H1 (cell line): ENCODE results near the gene SYT6. TPM values are rescaled to one million over a fixed set of nuclear protein-coding genes. Genes with fewer than 3 reads are reported as not detected.

Experiments
- CTCF ChIA-PET: fragments of 300-600 bp; sonication (Branson Sonifier 250); formaldehyde crosslinking; loops from one replicate; lab custom pipeline; 2021; ENCODE audit not compliant: partially characterized antibody; lab: Charles Lee
- POLR2A ChIA-PET: fragments of 300-600 bp; sonication (Branson Sonifier 250); formaldehyde crosslinking; loops from one replicate; lab custom pipeline; 2021; ENCODE audit warnings: inconsistent platforms; ENCODE audit not compliant: partially characterized antibody; lab: Charles Lee
- DNase-seq, 2 experiments: peaks; one replicate each; pipeline versions ENCODE4 v3.0.0 to v3.0.0-alpha.2; 2010 to 2022; ENCODE audit warnings: low spot score in 2 of 2, low read depth in 1 of 2, mixed read lengths in 1 of 2
- FAIRE-seq: peaks from 2 replicates; lab custom pipeline; 2011; peaks lifted over from hg19 to GRCh38; lab: Jason Lieb, UNC
- H2AFZ ChIP-seq: 2 replicates; pipeline ENCODE4 v1.8.1; 2012; ENCODE audit warnings: low read length, inconsistent platforms
- H2AK5ac ChIP-seq: 2 replicates; pipeline ENCODE4 v1.6.1; 2013; ENCODE audit warnings: low read depth, low read length
- H2BK120ac ChIP-seq: replicated peaks from 2 replicates; pipeline ENCODE3; 2013; ENCODE audit warnings: low read depth, low read length, inconsistent platforms
- H2BK12ac ChIP-seq: 2 replicates; pipeline ENCODE4 v1.6.1; 2013; ENCODE audit warnings: low read depth, low read length
- H2BK15ac ChIP-seq: 2 replicates; pipeline ENCODE4 v1.6.1; 2013; ENCODE audit warnings: low read length
- H2BK20ac ChIP-seq: 2 replicates; pipeline ENCODE4 v1.6.1; 2013; ENCODE audit warnings: low read length
- H2BK5ac ChIP-seq: 2 replicates; pipeline ENCODE4 v1.6.1; 2013; ENCODE audit warnings: low read depth, low read length
- H3K14ac ChIP-seq: 2 replicates; pipeline ENCODE4 v1.6.1; 2013; ENCODE audit warnings: inconsistent platforms; ENCODE audit not compliant: insufficient read length
- H3K18ac ChIP-seq: 2 replicates; pipeline ENCODE4 v1.6.1; 2013; ENCODE audit warnings: low read length; ENCODE audit errors: extremely low read depth
- H3K23ac ChIP-seq: 2 replicates; pipeline ENCODE4 v1.6.1; 2013; ENCODE audit warnings: inconsistent platforms; ENCODE audit not compliant: insufficient read length
- H3K23me2 ChIP-seq: 2 replicates; pipeline ENCODE4 v1.6.1; 2013; ENCODE audit warnings: low read depth, low read length
- H3K27ac ChIP-seq: 2 replicates; pipeline ENCODE4 v1.6.1; 2011; ENCODE audit warnings: low read depth, low read length, inconsistent platforms
- H3K27me3 ChIP-seq, 4 experiments: replicated peaks in 1 of 4; 1 replicate in 1 of 4; 2 replicates in 3 of 4; pipeline versions ENCODE4 v1.6.1 to v1.8.1; 2011 to 2013; ENCODE audit warnings: low read length in 3 of 4, mild to moderate bottlenecking in 3 of 4, inconsistent platforms in 2 of 4, mixed read lengths in 2 of 4, moderate library complexity in 1 of 4; ENCODE audit not compliant: control insufficient read depth in 3 of 4, insufficient read depth in 3 of 4; ENCODE audit errors: extremely low read depth in 1 of 4
- H3K36me3 ChIP-seq, 4 experiments: 2 replicates each; pipeline versions ENCODE4 v1.6.1 to v1.8.1; 2011 to 2013; ENCODE audit warnings: mild to moderate bottlenecking in 4 of 4, low read length in 3 of 4, moderate library complexity in 2 of 4, control low read depth in 1 of 4, inconsistent platforms in 1 of 4; ENCODE audit not compliant: insufficient read depth in 4 of 4, control insufficient read depth in 2 of 4
- H3K4ac ChIP-seq: replicated peaks from 2 replicates; pipeline ENCODE3; 2013; ENCODE audit warnings: low read length, low read depth, mixed read lengths, inconsistent platforms; ENCODE audit not compliant: insufficient read length
- H3K4me1 ChIP-seq, 4 experiments: replicated peaks in 1 of 4; 1 replicate in 1 of 4; 2 replicates in 3 of 4; pipeline versions ENCODE4 v1.6.1 to v1.8.1; 2011 to 2013; ENCODE audit warnings: low read length in 3 of 4, inconsistent platforms in 2 of 4, mixed read lengths in 1 of 4; ENCODE audit not compliant: insufficient read depth in 4 of 4, control insufficient read depth in 3 of 4
- H3K4me2 ChIP-seq, 2 experiments: 2 replicates each; pipeline versions ENCODE4 v1.6.1 to v1.8.1; 2011 to 2013; ENCODE audit warnings: low read depth in 2 of 2, low read length in 2 of 2, control low read depth in 1 of 2, inconsistent platforms in 1 of 2, mild to moderate bottlenecking in 1 of 2; ENCODE audit not compliant: insufficient read depth in 1 of 2
- H3K4me3 ChIP-seq, 4 experiments: fragments of 200-600, 300-600 bp in 1 of 4; sonication (generic), shearing (Covaris generic), sonication (Bioruptor Twin) in 1 of 4; 2 replicates each; pipeline versions ENCODE4 v1.5.1 to v1.8.1; 2011 to 2016; ENCODE audit warnings: low read length in 4 of 4, low read depth in 3 of 4, control low read depth in 2 of 4, inconsistent platforms in 2 of 4, mild to moderate bottlenecking in 2 of 4, mixed read lengths in 1 of 4, moderate library complexity in 1 of 4; ENCODE audit not compliant: insufficient read depth in 2 of 4; ENCODE audit errors: extremely low read depth in 1 of 4
- H3K56ac ChIP-seq: replicated peaks from 2 replicates; pipeline ENCODE3; 2013; ENCODE audit warnings: low read depth, mild to moderate bottlenecking, mixed read lengths, low read length, inconsistent platforms; ENCODE audit not compliant: insufficient read length
- H3K79me1 ChIP-seq: 2 replicates; pipeline ENCODE4 v1.6.1; 2013; ENCODE audit warnings: low read depth, low read length, control low read depth
- H3K79me2 ChIP-seq, 2 experiments: 2 replicates each; pipeline versions ENCODE4 v1.6.1 to v1.8.1; 2012 to 2013; ENCODE audit warnings: low read length in 2 of 2, mild to moderate bottlenecking in 2 of 2, inconsistent platforms in 1 of 2; ENCODE audit not compliant: insufficient read depth in 2 of 2, control insufficient read depth in 1 of 2
- H3K9ac ChIP-seq, 4 experiments: replicated peaks in 1 of 4; 1 replicate in 1 of 4; 2 replicates in 3 of 4; pipeline versions ENCODE4 v1.6.1 to v1.8.1; 2011 to 2013; ENCODE audit warnings: low read depth in 3 of 4, low read length in 3 of 4, control low read depth in 2 of 4, mild to moderate bottlenecking in 2 of 4, moderate library complexity in 2 of 4, inconsistent platforms in 1 of 4; ENCODE audit errors: extremely low read depth in 1 of 4
- H3K9me3 ChIP-seq, 2 experiments: 2 replicates each; pipeline versions ENCODE4 v1.6.1 to v1.8.1; 2012 to 2013; ENCODE audit warnings: mild to moderate bottlenecking in 2 of 2, moderate library complexity in 2 of 2, control low read depth in 1 of 2, inconsistent platforms in 1 of 2, low read depth in 1 of 2, low read length in 1 of 2, mixed read lengths in 1 of 2; ENCODE audit not compliant: insufficient read depth in 2 of 2
- H4K20me1 ChIP-seq, 2 experiments: replicated peaks in 1 of 2; 2 replicates each; pipeline versions ENCODE3 to v1.8.1; 2011 to 2013; ENCODE audit warnings: inconsistent platforms in 2 of 2, low read length in 2 of 2, mild to moderate bottlenecking in 1 of 2; ENCODE audit not compliant: insufficient read depth in 2 of 2, control insufficient read depth in 1 of 2
- H4K5ac ChIP-seq: 2 replicates; pipeline ENCODE4 v1.6.1; 2013; ENCODE audit warnings: low read length, low read depth, mixed read lengths, inconsistent platforms; ENCODE audit not compliant: insufficient read length
- H4K8ac ChIP-seq: 2 replicates; pipeline ENCODE4 v1.8.0; 2013; ENCODE audit warnings: mild to moderate bottlenecking, moderate library complexity, low read length, inconsistent platforms; ENCODE audit not compliant: insufficient read depth; ENCODE audit errors: extremely low read depth
- H4K91ac ChIP-seq: replicated peaks from 2 replicates; pipeline ENCODE3; 2013; ENCODE audit warnings: low read length, mixed read lengths, inconsistent platforms; ENCODE audit not compliant: insufficient read length
- CHD1 ChIP-seq: IDR thresholded peaks from 2 replicates; pipeline ENCODE4 v1.6.1; 2012; ENCODE audit warnings: low read depth, low read length, improper control_type of control experiment
- CHD2 ChIP-seq: IDR thresholded peaks from 2 replicates; pipeline ENCODE4 v1.6.1; 2012; ENCODE audit warnings: low read length, improper control_type of control experiment
- CTBP2 ChIP-seq: IDR thresholded peaks from 2 replicates; pipeline ENCODE4 v1.7.0; 2011; ENCODE audit warnings: borderline replicate concordance, mild to moderate bottlenecking, moderate library complexity, mixed read lengths, low read length; ENCODE audit not compliant: insufficient read depth, insufficient read length
- KDM1A ChIP-seq: fragments of 200-600, 300-600 bp; sonication (generic); IDR thresholded peaks from 2 replicates; pipeline ENCODE4 v1.7.1; 2016; ENCODE audit warnings: mild to moderate bottlenecking, low read length, borderline replicate concordance
- PHF8 ChIP-seq: fragments of 200-600 bp; sonication (generic); conservative IDR thresholded peaks from 2 replicates; pipeline ENCODE4 v1.7.1; 2012; ENCODE audit warnings: low read depth, mild to moderate bottlenecking, inconsistent platforms, low read length, moderate library complexity
- POLR2A ChIP-seq, 2 experiments: IDR thresholded peaks; 1 replicate in 1 of 2; 2 replicates in 1 of 2; pipeline ENCODE4 v1.6.1; 2011; ENCODE audit warnings: low read depth in 2 of 2, low read length in 2 of 2, mild to moderate bottlenecking in 2 of 2; ENCODE audit errors: control extremely low read depth in 1 of 2
- SIN3A ChIP-seq, 2 experiments: IDR thresholded peaks in 1 of 2; conservative IDR thresholded peaks in 1 of 2; 2 replicates each; pipeline ENCODE4 v1.6.1; 2011 to 2012; ENCODE audit warnings: low read length in 2 of 2, improper control_type of control experiment in 1 of 2, low read depth in 1 of 2, mild to moderate bottlenecking in 1 of 2
- TAF7 ChIP-seq: optimal IDR thresholded peaks from 2 replicates; pipeline ENCODE3; 2011; ENCODE audit warnings: low read depth, mild to moderate bottlenecking, inconsistent platforms, low read length, moderate library complexity, borderline replicate concordance
- TBP ChIP-seq: IDR thresholded peaks from 2 replicates; pipeline ENCODE4 v1.6.1; 2011; ENCODE audit warnings: low read depth, low read length, improper control_type of control experiment
- WGBS, 2 experiments: shearing (Covaris generic) in 1 of 2; methylation state at CpG; one replicate each; pipeline versions ENCODE4 v1.1.6 to v1.1.7; 2013 to 2015; ENCODE audit warnings: low lambda C conversion rate in 2 of 2, mixed read lengths in 2 of 2, inconsistent platforms in 1 of 2, low coverage in 1 of 2, missing lambda C conversion rate in 1 of 2; ENCODE audit not compliant: insufficient replicate concordance in 2 of 2, insufficient coverage in 1 of 2, insufficient read length in 1 of 2; ENCODE audit errors: extremely low coverage in 1 of 2, missing lambda C conversion rate in 1 of 2; 5-methylcytosine and 5-hydroxymethylcytosine counted together
- polyA plus RNA-seq, 7 experiments: library from polyadenylated mRNA; depleted of rRNA in 3 of 7; stranded (reverse) in 5 of 7; unstranded in 2 of 7; fragments of >200 nt in 5 of 7; fragments of 200-250 nt in 2 of 7; gene quantifications; 1 replicate in 5 of 7; 2 replicates in 1 of 7; 4 replicates in 1 of 7; pipeline versions ENCODE4 v1.2.1 to v1.2.3, GENCODE V29; 2011 to 2013; ENCODE audit warnings: missing spikeins in 2 of 7, mixed read lengths in 2 of 7
- total RNA-seq: library from RNA; stranded (reverse); fragmentation: NEBNext Ultra II Directional; extraction: Animal tissue kit (Norgen Biotek cat#: 25700); gene quantifications from 2 replicates; pipeline ENCODE4 v1.2.1, GENCODE V29; 2021
- TF ChIP-seq, protein P1 (sequence below): IDR thresholded peaks from 2 replicates; pipeline ENCODE4 v1.6.1; 2011; ENCODE audit warnings: low read length, improper control_type of control experiment

Gene SYT6
- total and polyA plus RNA-seq, 2 of the 8 experiments (the other 6 are each of a cell fraction or from before 2014, with no cell fraction given) = 33.7 to 83.5 TPM

DNA sequence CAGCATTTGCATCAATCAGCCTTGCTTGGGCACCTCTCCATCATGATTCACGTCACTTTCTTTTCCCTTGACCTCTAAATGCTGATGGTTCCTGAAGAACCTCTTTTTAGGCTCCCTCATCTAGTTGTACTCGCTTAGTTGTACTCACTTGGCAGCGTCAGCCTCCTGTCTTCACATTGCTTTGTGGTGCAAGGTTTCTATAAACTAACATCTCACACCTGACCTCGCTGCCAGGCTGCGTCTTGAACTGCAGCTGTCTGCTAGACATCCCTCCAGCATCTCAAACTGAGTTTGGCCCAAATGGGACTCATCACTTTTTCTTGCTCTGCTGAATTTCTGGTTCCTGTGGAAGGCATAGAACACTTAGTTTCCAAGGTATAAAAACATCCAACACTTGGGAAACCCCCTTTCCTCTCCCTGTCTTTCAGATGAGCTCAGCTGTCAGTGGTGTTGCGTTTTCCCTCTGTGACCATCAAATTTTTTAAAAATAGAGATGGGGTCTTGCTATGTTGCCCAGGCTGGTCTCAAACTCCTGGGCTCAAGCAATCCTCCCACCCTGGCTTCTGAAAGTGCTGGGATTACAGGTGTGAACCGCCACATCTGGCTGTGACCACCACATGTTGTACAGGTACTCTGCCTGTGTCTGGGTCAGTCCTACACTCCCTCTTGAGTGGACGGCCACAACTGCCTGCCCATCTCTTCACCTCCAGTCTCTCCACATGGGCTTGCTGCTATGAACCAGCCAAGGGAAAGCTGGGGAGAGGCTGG, 66.9 kb downstream of the SYT6 start:
- no peaks in the 10 kb centered on the region for H3K23me2 ChIP-seq
- no peaks in the 10 kb centered on the region for H3K79me1 ChIP-seq
- no peaks in the 10 kb centered on the region for H4K20me1 ChIP-seq
- H3K4me2 ChIP-seq = no peak overlapping the region
- FAIRE-seq = no peak
- H4K91ac ChIP-seq = peak overlapping the region; percentile 77
- no peak for DNase-seq
- H3K79me2 ChIP-seq = no peaks in the 10 kb centered on the region
- H2BK20ac ChIP-seq = peak overlapping the region; percentile 51; the same call in 1 of the 2 replicates
- H2BK12ac ChIP-seq = peak overlapping the region; percentile 51; the same call in 1 of the 2 replicates
- no peak overlapping the region for H2BK120ac ChIP-seq
- H3K4me1 ChIP-seq = peaks cover 7 to 27% (median 15%) of the 10 kb centered on the region in 4 experiments; a peak in 6 of 7 replicates
- H4K8ac ChIP-seq = no peak overlapping the region
- 0 out of 2 replicates have a peak overlapping the region, but pooled peaks have one; percentile 55 for H3K18ac ChIP-seq
- H2AFZ ChIP-seq = no peak overlapping the region
- H3K14ac ChIP-seq = no peak overlapping the region
- no peak overlapping the region for H2BK15ac ChIP-seq
- H3K9ac ChIP-seq = no peak overlapping the region
- 87% methylated on average over 8 of the region's 8 CpGs; no CpG with 5 or more reads in 1 of the 2 experiments for WGBS, 2 experiments
- H3K4ac ChIP-seq = no peak overlapping the region
- H3K27ac ChIP-seq = no peak overlapping the region
- CTCF ChIA-PET = interaction anchor here (1.5 kb wide), 1 partner anchor 8 kb away, joined by 6 read pairs; no protein-coding TSS in a partner anchor
- H2BK5ac ChIP-seq = peak overlapping the region; percentile 47; the same call in 1 of the 2 replicates
- H2AK5ac ChIP-seq = peak overlapping the region; percentile 57; the same call in 1 of the 2 replicates
- POLR2A ChIA-PET = interaction anchor here (1.6 to 3.7 kb wide), 3 partner anchors 11 to 54 kb away, joined by 8 to 21 read pairs (median 10); no protein-coding TSS in a partner anchor
- peaks cover 2 to 28% (median 9%) of the 10 kb centered on the region in 4 experiments; a peak in 6 of 8 replicates for H3K36me3 ChIP-seq
- peaks cover 0 to 4% of the 10 kb centered on the region in 2 experiments; a peak in 1 of 4 replicates for H3K9me3 ChIP-seq
- H3K23ac ChIP-seq = no peak overlapping the region
- H3K4me3 ChIP-seq = no peak overlapping the region
- H3K56ac ChIP-seq = no peak overlapping the region
- H3K27me3 ChIP-seq = no peaks in the 10 kb centered on the region
- peak overlapping the region; percentile 28 for H4K5ac ChIP-seq
- TF ChIP-seq PHF8 (no peak), KDM1A (no peak), CTBP2 (no peak), TAF7 (no peak), SIN3A (conservative IDR thresholded peaks at IDR 0.05 in 1 of 2, IDR thresholded peaks at IDR 0.05 in 1 of 2; ENCODE audit: low read depth in 1 of 2, low read length in 2 of 2) (no peak), CHD2 (no peak), TBP (no peak), CHD1 (no peak), POLR2A (IDR thresholded peaks at IDR 0.05; ENCODE audit: control extremely low read depth in 1 of 2, low read depth in 2 of 2, low read length in 2 of 2) (no peak)
- TF ChIP-seq, protein P1, sequence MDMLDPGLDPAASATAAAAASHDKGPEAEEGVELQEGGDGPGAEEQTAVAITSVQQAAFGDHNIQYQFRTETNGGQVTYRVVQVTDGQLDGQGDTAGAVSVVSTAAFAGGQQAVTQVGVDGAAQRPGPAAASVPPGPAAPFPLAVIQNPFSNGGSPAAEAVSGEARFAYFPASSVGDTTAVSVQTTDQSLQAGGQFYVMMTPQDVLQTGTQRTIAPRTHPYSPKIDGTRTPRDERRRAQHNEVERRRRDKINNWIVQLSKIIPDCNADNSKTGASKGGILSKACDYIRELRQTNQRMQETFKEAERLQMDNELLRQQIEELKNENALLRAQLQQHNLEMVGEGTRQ = no peak
